ENCODE measurements around the gene SYAP1. TPM values are rescaled to one million over a fixed set of nuclear protein-coding genes. Genes with fewer than 3 reads are reported as not detected.

Gene SYAP1
- total and polyA plus RNA-seq, 2 of the 8 experiments (the other 6 are each of a cell fraction or from before 2014, with no cell fraction given), result 2.9 to 20.3 TPM

DNA sequence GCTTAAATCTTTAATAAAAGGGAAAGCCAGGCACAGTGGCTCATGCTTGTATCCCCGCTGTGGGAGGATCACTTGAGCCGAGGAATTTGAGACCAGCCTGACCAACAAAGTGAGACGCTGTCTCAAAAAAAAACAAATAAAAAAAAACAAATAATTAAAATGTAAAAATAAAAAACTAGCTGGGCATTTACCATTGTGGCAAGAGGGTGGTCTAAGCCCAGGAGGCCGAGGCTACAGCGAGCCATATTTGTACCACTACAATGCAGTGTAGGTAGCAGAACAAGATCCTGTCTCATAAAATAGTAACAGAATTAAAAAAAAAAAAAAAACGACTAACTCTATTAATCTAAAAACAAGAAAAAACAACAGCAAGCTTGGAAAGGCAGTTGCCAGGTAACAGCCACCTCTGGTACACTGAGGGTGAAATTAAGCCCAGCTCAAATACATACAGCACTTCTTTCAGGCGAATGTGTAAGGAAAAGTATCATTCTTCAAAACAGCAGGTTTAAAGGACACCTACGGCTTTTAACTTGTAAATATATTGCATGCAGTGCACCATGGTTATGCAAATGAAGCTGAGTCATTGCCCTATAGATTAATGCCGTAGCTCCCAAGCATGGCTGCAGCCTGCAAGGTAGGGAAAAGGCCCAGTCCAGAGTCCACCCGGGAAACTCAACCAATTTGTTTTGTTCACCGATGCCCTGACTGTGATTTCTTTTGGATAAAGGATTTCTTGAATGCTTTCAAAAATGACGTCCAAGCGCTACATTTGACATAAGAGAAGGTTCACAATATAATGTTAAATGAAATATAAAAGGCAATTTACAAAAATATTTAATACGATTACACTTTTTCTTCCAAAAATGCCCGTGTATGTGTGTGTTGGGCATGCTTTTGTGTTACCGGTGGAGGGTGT lies 52.3 kb downstream of the SYAP1 start (continued):
- TF ChIP-seq EP300 (IDR thresholded peaks at IDR 0.05; ENCODE audit: borderline replicate concordance in 1 of 2, low read depth in 2 of 2, low read length in 2 of 2) (0 out of 3 replicates have a peak, but pooled peaks of 1 of the 2 experiments have one; percentile 56), FOSL1 (IDR thresholded peaks at IDR 0.05; ENCODE audit: insufficient read depth, low read depth, low read length) (no peak), MAFK (IDR thresholded peaks at IDR 0.05; ENCODE audit: low read depth, low read length) (peak; percentile 69; the same call in 1 of the 2 replicates), EZH2 (IDR thresholded peaks at IDR 0.05; ENCODE audit: low read depth, low read length, severe bottlenecking) (no peak), TAF7 (optimal IDR thresholded peaks at IDR 0.05; ENCODE audit: borderline replicate concordance, low read depth, low read length) (peak; percentile 57), ASH2L (IDR thresholded peaks at IDR 0.05; ENCODE audit: low read length) (no peak), CREB1 (IDR thresholded peaks at IDR 0.05) (0 out of 2 replicates have a peak, but pooled peaks have one; percentile 22), BCL11A (IDR thresholded peaks at IDR 0.05; ENCODE audit: low read depth in 2 of 2, low read length in 2 of 2) (no peak), CEBPB (IDR thresholded peaks at IDR 0.05; ENCODE audit: low read depth, low read length) (peak; percentile 34; the same call in 1 of the 2 replicates), GTF2F1 (IDR thresholded peaks at IDR 0.05; ENCODE audit: borderline replicate concordance, low read depth, low read length) (no peak), YY1 (IDR thresholded peaks at IDR 0.05; ENCODE audit: low read depth, low read length) (peak; percentile 67), JUND (IDR thresholded peaks at IDR 0.05; ENCODE audit: low read length) (peak; percentile 92), ATF3 (IDR thresholded peaks at IDR 0.05; ENCODE audit: insufficient read depth, low read depth, low read length) (0 out of 2 replicates have a peak, but pooled peaks have one; percentile 22)
- TF ChIP-seq, protein P1, sequence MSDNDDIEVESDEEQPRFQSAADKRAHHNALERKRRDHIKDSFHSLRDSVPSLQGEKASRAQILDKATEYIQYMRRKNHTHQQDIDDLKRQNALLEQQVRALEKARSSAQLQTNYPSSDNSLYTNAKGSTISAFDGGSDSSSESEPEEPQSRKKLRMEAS (IDR thresholded peaks at IDR 0.05), result no peak
